SU-DHL-6 (cell line): Measurements from ENCODE around the gene OPA3.

Source experiments
- H2AFZ ChIP-seq: fragments of 200-600 bp; sonication (generic); 2 replicates; pipeline ENCODE4 v1.6.1; 2014; ENCODE audit warnings: low read depth, mild to moderate bottlenecking, moderate library complexity, mixed read lengths, antibody characterized with exemption, low read length; ENCODE audit not compliant: severe bottlenecking
- H3F3A ChIP-seq: fragments of 200-600 bp; shearing (Covaris generic); 2 replicates; pipeline ENCODE4 v1.6.0; 2016; ENCODE audit warnings: antibody characterized with exemption, mild to moderate bottlenecking; ENCODE audit not compliant: insufficient read depth
- H3K27ac ChIP-seq: fragments of 200-600 bp; sonication (generic); 2 replicates; pipeline ENCODE4 v1.5.1; 2016; ENCODE audit warnings: low read depth, mild to moderate bottlenecking, low read length, moderate library complexity, mixed read lengths
- H3K27me3 ChIP-seq: fragments of 200-600 bp; sonication (generic), shearing (Covaris generic); 2 replicates; pipeline ENCODE4 v1.6.0; 2014; ENCODE audit warnings: mild to moderate bottlenecking, low read length
- H3K36me3 ChIP-seq: fragments of 200-600 bp; sonication (generic); 2 replicates; pipeline ENCODE4 v1.6.1; 2014; ENCODE audit warnings: mild to moderate bottlenecking, low read length, mixed read lengths
- H3K4me2 ChIP-seq: fragments of 300-600, 200-600 bp; shearing (Covaris generic), sonication (generic); 2 replicates; pipeline ENCODE4 v1.6.0; 2014; ENCODE audit warnings: low read length, low read depth, mild to moderate bottlenecking; ENCODE audit not compliant: poor library complexity, severe bottlenecking
- H3K4me3 ChIP-seq: fragments of 200-600 bp; sonication (generic); 2 replicates; pipeline ENCODE4 v1.5.1; 2014; ENCODE audit warnings: antibody characterized with exemption, low read length, mild to moderate bottlenecking, mixed read lengths; ENCODE audit not compliant: insufficient read depth, poor library complexity, severe bottlenecking
- H3K79me2 ChIP-seq: fragments of 200-600 bp; sonication (generic); 2 replicates; pipeline ENCODE4 v1.6.1; 2014; ENCODE audit warnings: mild to moderate bottlenecking, low read length, moderate library complexity; ENCODE audit not compliant: insufficient read depth
- H3K9ac ChIP-seq: fragments of 200-600 bp; sonication (generic); 2 replicates; pipeline ENCODE4 v1.7.0; 2014; ENCODE audit warnings: mild to moderate bottlenecking, low read length
- H3K9me2 ChIP-seq: fragments of 200-600 bp; sonication (generic); replicated peaks from 2 replicates; pipeline ENCODE4 v1.6.1; 2014; ENCODE audit warnings: low read length; ENCODE audit not compliant: insufficient read depth
- H3K9me3 ChIP-seq: fragments of 200-600 bp; sonication (generic); 2 replicates; pipeline ENCODE4 v1.6.1; 2014; ENCODE audit warnings: low read length, mixed read lengths; ENCODE audit not compliant: insufficient read depth
- H4K20me1 ChIP-seq: fragments of 200-600 bp; sonication (generic); 2 replicates; pipeline ENCODE4 v1.6.1; 2014; ENCODE audit warnings: low read depth, mild to moderate bottlenecking, antibody characterized with exemption, low read length, moderate library complexity, mixed read lengths
- EZH2phosphoT487 ChIP-seq: fragments of 200-600 bp; sonication (generic), shearing (Covaris generic); conservative IDR thresholded peaks from 2 replicates; pipeline ENCODE4 v1.6.1; 2018; ENCODE audit warnings: mild to moderate bottlenecking, antibody characterized with exemption, low read length, moderate library complexity, mixed read lengths
- TF ChIP-seq, protein P1 (sequence below): fragments of 200-600 bp; sonication (generic); IDR thresholded peaks from one replicate; pipeline ENCODE4 v1.5.1; 2017; ENCODE audit warnings: antibody characterized with exemption, mild to moderate bottlenecking, low read length, moderate library complexity; ENCODE audit not compliant: insufficient read depth, poor library complexity, severe bottlenecking

Gene OPA3

DNA sequence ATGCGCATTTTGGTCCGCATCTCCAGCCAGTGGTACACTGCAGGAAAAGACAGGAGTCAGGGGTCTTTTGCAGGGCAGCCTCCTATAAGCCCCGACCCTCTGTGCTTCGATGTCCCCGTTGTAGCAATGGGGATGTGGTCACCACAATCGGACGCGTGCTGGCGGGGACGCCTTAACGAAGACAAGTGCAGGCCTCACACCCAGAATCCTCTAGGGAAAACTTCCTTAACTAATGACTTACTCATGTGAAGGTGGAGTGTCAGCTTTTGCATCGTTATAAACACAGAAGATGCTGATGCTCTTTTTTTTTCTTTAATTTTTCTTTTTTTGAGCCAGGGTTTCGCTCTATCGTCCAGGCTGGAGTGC, 55.2 kb downstream of the OPA3 start:
- H3K27me3 ChIP-seq, result no peaks in the 10 kb centered on the region
- no peak overlapping the region for H3K4me3 ChIP-seq
- no peak for TF ChIP-seq EZH2phosphoT487
- no peaks in the 10 kb centered on the region for H3K9me2 ChIP-seq
- H2AFZ ChIP-seq, result no peak overlapping the region
- H3F3A ChIP-seq, result no peaks in the 10 kb centered on the region
- H3K79me2 ChIP-seq, result no peaks in the 10 kb centered on the region
- H3K4me2 ChIP-seq, result no peak overlapping the region
- H3K36me3 ChIP-seq, result peaks cover 2% of the 10 kb centered on the region; the same call in 1 of the 2 replicates
- H3K27ac ChIP-seq, result no peak overlapping the region
- no peaks in the 10 kb centered on the region for H3K9me3 ChIP-seq
- no peaks in the 10 kb centered on the region for H4K20me1 ChIP-seq
- H3K9ac ChIP-seq, result no peak overlapping the region

DNA sequence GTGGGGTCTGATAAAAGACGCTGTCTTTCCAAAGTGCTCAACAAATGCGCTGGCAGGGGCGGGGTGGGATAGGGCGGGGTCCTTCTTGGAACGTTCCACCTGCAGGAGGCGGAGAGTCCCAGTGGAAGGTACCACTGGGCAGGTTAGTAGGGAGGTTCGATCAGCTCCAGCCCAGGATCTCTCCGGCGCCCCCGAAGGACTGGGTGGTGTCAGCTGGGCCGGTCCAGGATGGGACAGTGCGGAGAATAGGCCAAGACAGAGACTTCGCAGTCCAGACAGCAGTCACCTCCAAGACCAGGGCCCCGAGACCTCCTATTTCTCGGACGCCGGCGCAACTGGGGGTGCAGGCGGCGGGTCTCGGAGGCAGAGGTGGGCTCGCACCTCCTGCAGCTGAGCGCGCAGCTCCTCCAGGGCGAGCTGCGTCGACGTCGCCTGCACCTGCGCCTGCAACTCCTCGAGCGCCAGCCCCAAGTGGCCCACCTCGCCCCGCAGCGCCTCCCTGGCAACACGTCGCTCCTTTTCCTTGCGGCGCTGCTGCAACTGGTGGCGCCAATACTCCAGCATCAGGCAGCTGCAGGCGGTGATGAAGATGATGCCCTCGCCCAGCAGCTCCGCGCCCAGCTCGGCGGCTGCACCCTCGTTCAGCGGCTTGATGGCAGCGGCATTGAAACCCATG, 55.7 kb downstream of the OPA3 start:
- Histone ChIP-seq H3K9me2 (no peaks in the 10 kb centered on the region), H2AFZ (no peak overlapping the region), H3K9ac (no peak overlapping the region), H3K36me3 (peaks cover 2% of the 10 kb centered on the region; the same call in 1 of the 2 replicates), H3K27me3 (no peaks in the 10 kb centered on the region), H3F3A (no peaks in the 10 kb centered on the region), H3K9me3 (no peaks in the 10 kb centered on the region), H3K4me3 (no peak overlapping the region), H3K27ac (no peak overlapping the region), H3K79me2 (no peaks in the 10 kb centered on the region), H3K4me2 (no peak overlapping the region), H4K20me1 (no peaks in the 10 kb centered on the region)
- TF ChIP-seq, protein P1, sequence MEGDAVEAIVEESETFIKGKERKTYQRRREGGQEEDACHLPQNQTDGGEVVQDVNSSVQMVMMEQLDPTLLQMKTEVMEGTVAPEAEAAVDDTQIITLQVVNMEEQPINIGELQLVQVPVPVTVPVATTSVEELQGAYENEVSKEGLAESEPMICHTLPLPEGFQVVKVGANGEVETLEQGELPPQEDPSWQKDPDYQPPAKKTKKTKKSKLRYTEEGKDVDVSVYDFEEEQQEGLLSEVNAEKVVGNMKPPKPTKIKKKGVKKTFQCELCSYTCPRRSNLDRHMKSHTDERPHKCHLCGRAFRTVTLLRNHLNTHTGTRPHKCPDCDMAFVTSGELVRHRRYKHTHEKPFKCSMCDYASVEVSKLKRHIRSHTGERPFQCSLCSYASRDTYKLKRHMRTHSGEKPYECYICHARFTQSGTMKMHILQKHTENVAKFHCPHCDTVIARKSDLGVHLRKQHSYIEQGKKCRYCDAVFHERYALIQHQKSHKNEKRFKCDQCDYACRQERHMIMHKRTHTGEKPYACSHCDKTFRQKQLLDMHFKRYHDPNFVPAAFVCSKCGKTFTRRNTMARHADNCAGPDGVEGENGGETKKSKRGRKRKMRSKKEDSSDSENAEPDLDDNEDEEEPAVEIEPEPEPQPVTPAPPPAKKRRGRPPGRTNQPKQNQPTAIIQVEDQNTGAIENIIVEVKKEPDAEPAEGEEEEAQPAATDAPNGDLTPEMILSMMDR, result no peak
- no peak for TF ChIP-seq EZH2phosphoT487

DNA sequence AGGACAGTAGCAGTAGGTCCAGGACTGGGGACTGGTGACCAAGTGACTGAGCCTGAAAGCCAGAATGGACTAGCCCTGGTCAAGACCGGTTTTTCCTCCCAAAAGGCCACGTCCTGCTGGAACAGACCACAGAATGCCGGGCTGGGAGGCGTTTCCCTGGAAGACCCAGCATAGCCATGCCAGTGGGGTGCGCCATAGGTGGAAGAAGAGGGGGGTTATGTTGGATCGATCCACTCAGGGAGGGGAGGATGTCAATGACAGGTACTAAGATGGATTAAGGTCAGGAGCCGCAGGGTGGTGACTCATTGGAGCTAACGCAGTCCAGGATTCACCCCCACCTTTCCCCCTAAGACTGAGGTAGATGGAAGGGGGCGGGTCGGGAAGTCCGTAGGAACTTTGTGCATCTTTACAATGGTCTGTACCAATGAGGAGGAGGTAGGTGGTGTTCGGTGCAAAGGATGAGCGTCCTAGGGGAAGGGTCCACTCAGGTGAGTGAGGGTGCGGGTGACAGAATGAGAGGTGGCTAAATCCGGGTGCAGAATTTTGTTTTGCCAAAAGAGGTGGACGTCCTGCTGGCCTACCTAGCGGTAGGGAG, 56.4 kb downstream of the OPA3 start:
- no peaks in the 10 kb centered on the region for H3K9me2 ChIP-seq
- no peak overlapping the region for H3K9ac ChIP-seq
- H3F3A ChIP-seq, result no peaks in the 10 kb centered on the region
- no peaks in the 10 kb centered on the region for H4K20me1 ChIP-seq
- peaks cover 2% of the 10 kb centered on the region; the same call in 1 of the 2 replicates for H3K36me3 ChIP-seq
- no peaks in the 10 kb centered on the region for H3K27me3 ChIP-seq
- H3K4me2 ChIP-seq, result no peak overlapping the region
- H3K9me3 ChIP-seq, result no peaks in the 10 kb centered on the region
- no peaks in the 10 kb centered on the region for H3K79me2 ChIP-seq
- no peak overlapping the region for H3K4me3 ChIP-seq
- no peak for TF ChIP-seq EZH2phosphoT487
- TF ChIP-seq, protein P1, result no peak
- H3K27ac ChIP-seq, result no peak overlapping the region
- no peak overlapping the region for H2AFZ ChIP-seq

DNA sequence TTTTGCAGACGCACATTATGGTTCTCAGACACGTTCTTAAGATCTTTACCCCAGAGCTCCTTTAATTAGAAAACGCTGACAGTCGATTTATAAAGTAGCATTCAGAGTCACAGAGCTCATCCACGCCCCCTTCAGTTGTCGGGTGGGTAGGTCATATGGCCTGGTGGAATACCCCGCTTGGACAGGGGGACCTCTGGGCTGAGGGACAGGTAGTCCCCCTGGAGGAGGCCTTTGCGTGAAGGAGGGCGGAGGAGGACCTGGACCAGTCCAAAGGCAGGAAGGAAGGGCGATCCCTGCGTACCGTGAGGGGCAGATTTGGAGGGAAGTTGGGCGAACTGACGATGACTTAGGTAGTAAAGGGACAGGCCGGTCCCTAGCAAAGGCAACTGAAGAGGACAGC, 56.9 kb downstream of the OPA3 start:
- Histone ChIP-seq H3K27ac (no peak overlapping the region), H3K9me3 (no peaks in the 10 kb centered on the region), H3K4me3 (no peak overlapping the region), H3K36me3 (peaks cover 2% of the 10 kb centered on the region; the same call in 1 of the 2 replicates), H2AFZ (no peak overlapping the region), H3K27me3 (no peaks in the 10 kb centered on the region), H3K4me2 (no peak overlapping the region), H3K9ac (no peak overlapping the region), H3K79me2 (no peaks in the 10 kb centered on the region), H3K9me2 (no peaks in the 10 kb centered on the region), H3F3A (no peaks in the 10 kb centered on the region; the same call in 1 of the 2 replicates), H4K20me1 (no peaks in the 10 kb centered on the region)
- TF ChIP-seq, protein P1, result no peak
- no peak for TF ChIP-seq EZH2phosphoT487
